Measurements from ENCODE around the gene GRM2.
A peak's percentile ranks its signal among the peaks of the same experiment; 100 is the strongest.

The GRM2 gene

DNA sequence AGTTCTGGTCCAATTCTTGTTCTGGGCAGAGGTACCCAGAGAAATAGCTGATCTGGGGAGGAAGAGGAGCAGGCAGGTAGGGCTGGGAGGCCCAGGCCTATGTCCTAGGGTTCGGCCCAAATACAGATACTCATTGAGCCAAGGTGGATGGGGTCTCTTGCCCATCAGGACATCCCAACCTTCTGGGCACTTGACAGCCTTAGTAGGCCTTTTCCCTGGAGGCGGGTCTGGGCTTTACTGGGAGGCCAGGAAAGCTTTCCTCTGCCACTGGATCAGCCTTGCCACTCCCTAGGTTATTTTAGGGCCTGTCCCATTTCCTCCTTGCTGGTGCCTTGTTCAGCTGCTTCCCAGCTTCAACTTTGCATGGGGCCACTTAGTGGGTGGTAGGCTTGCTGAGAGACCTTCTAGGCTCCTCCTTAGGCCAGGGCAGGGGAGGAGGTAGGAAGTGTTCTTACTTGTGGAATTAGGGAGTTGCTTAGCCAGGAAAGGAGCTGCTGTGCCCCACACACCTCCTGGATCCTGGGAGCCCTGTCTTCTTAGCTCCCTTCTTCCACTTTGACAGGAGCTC, 26.1 kb upstream of the GRM2 start:
- DNase-seq = no peak

- DNase-seq = no peak
Measured at GRCh38 chr3:51681453-51681852, 25.4 kb upstream of the GRM2 start.

DNA sequence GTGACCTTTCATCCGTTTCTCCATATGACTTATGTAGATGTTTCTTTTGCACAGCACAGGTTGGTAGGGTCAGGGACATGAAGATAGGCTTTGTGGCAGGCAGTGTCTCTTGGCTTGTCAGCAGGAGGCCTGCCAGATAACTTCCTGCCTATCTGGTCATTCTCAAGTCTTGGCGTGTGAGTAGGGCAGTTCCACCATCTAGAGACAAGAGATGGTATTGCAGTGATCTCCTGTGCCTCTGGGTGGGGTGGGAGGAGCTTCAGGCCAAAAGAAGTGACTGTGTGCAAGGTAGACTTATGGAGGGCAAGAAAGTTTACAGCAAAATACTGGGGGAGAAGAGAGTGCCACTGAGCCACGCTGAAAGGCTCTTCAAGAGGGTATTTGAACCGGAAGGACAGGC, 24.8 kb upstream of the GRM2 start:
- no peak for DNase-seq

GRCh38 chr3:51682526-51682925, 24.3 kb upstream of the GRM2 start:
- no peak for DNase-seq

- DNase-seq = no peak
Measured at GRCh38 chr3:51683566-51683965, 23.3 kb upstream of the GRM2 start.

DNA sequence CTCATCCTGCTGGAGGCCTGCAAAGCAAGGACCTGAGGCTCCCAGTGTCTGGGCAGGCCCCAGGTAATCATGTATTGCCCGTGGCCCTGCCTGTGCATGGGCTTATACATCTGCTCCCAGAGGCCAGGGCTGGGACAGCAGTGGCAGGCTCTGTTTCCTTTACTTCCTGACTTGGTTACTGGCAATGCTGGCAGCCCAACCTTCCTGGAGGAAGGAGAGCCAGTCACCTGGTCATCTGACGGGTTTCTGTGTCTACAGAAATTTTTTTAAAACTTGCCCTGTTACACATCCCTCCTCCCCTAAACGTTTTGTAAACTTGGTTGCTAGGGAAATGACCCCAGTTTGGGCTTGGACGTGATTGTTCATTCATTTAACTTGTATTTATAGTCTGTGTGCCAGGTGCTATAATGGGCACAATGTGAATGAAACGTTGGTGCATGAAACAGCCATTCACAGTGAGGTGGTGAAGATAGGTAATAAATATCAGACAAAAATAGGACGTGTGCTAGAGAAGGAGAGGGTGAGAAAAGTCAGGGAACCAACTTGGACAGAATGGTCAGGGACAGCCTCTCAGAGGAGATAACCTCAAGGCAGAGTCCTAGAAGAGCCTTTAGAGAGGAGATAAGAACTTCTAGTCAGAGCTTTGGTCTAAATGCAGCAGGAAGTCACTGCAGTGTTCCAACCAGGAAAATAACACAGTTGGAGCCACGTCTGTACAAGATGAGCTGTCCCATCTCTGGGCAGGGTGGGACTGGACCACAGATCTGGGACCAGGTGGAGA, 21.7 kb upstream of the GRM2 start:
- no peak for DNase-seq

DNA sequence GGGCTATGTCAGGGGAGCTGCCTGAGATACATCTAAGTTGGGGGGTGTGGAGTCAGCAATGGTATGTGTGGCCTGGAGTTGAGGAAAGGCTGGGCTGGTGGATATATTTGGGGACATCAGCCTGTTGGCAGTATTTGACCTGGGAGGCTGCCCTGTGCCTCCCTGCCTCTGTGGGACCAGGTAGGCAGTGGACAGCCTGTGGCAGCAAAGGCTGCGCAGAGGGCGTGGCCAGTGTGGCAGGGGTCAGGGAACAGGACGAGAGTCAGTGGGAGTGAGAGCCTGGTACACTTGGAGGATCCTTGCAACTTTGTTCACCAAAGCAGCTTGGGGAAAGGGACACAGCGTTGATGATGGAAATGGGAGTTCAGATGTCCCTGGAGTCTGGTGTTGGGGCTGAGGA, 20.8 kb upstream of the GRM2 start:
- no peak for DNase-seq

GRCh38 chr3:51686512-51687215, 20.2 kb upstream of the GRM2 start:
- no peak for DNase-seq

DNA sequence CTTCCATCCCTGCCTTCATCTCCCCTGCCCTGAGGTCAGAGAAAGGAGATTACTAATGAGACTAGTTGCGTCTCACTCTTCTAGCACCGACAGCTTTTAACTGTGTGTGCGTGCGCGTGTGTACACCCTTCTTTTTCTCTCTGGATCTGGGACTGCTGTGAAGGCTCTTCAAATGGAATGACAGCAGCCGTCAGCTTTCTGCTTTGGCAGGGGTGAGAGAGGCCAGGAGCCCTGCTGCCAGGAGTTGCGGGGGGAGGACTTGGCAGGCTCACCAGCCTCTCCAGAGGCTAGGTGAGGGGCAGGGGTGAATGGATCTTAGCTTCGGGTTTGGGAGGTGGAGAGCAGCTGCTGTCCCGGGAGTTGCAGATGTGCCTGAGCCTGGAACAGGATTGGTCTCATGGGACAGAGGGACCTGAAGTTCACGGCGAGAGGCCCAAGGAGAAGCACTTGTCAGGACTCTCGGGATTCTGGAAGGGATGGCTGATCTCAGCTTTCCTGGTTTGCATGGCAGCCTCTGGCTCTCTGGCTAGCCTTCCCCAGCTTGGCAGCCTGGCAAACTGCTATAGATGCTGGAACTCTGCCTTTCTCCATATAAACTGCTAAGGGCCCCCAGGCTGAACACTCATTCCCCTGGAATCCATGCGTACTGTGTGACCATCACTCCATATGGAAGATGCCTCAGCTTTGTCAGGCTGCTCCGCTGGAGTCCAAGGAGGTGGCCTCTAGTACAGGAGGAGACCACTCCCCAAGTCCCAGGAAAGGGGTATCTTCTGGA, 19.2 kb upstream of the GRM2 start:
- DNase-seq = no peak

GRCh38 chr3:51688206-51688600, 18.7 kb upstream of the GRM2 start:
- DNase-seq = no peak

- DNase-seq = no peak
Measured at GRCh38 chr3:51691021-51691420, 15.8 kb upstream of the GRM2 start.

GRCh38 chr3:51691949-51692348, 14.9 kb upstream of the GRM2 start:
- DNase-seq = no peak

DNA sequence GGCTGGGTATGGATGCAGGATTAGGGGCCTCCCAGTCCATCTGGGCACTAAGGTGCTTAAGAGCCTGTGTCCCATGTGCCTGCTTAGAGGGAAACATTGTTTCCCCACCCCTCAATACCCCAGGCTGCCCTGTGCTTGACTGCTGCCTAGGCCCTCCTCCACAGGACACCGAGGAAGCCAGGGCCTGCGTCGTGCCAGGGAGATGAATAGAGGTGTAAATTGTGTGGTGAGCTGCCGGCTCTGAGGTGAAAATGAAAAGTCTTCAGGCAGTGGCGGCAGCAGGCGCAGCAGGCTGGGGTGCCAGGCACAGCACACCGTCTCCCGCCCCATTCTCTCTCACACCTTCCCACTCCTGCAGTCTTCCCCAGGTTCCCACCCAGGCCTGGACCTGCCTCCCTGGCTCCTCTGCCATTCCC, 13.9 kb upstream of the GRM2 start:
- DNase-seq = no peak

DNA sequence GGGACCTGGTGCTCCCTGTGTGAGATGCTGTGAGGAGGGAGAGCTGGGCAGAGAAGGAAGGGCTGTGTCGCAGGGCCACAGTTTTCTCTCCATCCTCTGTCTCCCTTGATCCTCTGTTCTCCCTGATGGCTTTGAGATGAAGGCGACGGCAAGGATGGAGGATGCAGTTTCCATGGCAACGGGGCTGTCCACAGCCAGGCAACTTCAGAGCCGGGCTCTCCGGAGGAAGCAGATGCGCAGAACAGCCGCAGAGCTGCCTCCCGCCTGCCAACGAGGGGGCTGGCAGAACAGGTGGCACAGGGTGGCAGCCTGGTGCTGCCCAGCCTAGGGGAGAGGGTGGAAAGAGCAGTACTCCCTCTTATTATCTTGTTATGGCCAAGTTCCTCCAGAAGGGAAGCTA, 9.9 kb upstream of the GRM2 start:
- DNase-seq = no peak

DNA sequence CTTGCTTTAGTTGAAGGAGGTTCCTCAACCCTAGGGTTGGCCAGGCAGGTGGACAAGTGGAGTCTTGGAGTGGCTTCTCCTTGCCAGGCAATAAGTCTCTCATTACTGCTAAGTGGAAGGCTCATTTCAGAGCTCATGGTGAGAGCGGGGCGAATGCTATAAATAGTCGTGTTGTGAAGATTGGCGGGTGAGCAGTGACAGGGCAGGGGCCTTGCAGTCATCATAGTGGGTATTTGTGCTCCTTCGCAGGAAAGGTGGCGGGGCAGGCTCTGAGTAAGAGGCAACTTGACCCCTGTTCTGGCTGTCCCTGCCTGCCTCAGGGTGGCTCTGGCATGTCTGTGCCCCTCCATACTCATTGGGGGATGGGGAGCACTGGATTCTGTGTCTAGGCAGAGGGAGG, 8.7 kb upstream of the GRM2 start:
- DNase-seq = no peak

DNA sequence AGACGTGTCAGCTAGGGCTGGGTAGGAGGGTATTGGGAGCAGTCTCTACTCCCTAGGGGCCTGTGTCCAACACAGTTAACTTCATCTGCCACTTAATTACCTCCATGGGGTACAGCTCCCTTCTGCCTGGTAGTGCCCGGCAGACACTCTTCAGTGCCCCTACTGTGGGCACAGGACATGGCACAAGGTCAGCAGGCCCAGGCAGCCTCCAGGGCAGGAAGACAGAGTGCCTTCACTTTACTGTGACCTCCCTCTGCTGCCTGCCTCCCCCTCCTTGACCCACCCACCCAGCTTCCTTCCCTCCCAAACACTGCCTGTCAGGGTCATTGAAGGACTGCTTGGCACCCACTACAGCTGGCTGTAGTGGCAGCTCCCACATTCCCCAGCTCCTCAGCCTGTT, 6.5 kb upstream of the GRM2 start:
- no peak for DNase-seq

DNA sequence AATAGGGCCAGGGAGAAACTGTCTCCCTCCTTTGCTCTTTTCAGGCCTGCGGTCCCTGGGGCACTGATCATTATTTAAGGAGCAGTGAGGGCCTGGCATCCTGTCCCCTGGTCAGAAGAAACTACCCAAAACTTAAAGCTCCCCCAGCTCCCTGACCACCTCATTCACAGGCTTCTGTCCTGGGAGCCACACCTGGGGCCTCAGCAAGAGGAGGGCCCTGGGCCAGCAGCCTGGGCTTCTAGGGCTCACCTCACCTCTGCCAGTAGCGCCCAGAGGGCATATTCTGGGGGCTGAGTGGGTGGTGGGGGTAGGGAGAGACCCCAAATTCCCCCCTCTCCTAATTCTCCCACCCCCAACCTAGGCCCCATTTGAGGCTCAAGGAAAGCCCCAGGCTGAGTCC, 4.7 kb upstream of the GRM2 start:
- no peak for DNase-seq

GRCh38 chr3:51703068-51703760, 3.7 kb upstream of the GRM2 start:
- peak; percentile 25 for DNase-seq

DNA sequence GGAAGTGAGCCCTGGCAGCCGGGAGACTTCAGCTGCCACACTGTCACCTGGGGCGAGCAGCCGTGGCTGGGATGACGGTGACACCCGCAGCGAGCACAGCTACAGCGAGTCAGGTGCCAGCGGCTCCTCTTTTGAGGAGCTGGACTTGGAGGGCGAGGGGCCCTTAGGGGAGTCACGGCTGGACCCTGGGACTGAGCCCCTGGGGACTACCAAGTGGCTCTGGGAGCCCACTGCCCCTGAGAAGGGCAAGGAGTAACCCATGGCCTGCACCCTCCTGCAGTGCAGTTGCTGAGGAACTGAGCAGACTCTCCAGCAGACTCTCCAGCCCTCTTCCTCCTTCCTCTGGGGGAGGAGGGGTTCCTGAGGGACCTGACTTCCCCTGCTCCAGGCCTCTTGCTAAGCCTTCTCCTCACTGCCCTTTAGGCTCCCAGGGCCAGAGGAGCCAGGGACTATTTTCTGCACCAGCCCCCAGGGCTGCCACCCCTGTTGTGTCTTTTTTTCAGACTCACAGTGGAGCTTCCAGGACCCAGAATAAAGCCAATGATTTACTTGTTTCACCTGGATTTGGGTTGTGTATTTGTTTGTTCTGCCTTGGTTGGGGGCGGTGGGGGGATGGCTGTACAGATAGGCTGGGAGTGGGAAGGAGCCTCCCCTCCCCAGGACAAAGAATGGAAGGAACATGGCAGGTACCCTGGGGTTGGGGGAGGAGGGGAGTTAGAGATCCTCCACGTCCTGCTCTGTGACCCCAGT, 2.9 kb upstream of the GRM2 start:
- no peak for DNase-seq

GRCh38 chr3:51704511-51704950, 2.3 kb upstream of the GRM2 start:
- DNase-seq = no peak

GRCh38 chr3:51705276-51706020, 1.4 kb upstream of the GRM2 start:
- no peak for DNase-seq

All from NCI-H187 treated with DMSO at 0.1 percent for 48 hours (cell line).